Measurements from ENCODE around the gene MISP.

GRCh38 chr19:801861-802497 lies 51.1 kb downstream of the MISP start:
- TF ChIP-seq, protein P1, sequence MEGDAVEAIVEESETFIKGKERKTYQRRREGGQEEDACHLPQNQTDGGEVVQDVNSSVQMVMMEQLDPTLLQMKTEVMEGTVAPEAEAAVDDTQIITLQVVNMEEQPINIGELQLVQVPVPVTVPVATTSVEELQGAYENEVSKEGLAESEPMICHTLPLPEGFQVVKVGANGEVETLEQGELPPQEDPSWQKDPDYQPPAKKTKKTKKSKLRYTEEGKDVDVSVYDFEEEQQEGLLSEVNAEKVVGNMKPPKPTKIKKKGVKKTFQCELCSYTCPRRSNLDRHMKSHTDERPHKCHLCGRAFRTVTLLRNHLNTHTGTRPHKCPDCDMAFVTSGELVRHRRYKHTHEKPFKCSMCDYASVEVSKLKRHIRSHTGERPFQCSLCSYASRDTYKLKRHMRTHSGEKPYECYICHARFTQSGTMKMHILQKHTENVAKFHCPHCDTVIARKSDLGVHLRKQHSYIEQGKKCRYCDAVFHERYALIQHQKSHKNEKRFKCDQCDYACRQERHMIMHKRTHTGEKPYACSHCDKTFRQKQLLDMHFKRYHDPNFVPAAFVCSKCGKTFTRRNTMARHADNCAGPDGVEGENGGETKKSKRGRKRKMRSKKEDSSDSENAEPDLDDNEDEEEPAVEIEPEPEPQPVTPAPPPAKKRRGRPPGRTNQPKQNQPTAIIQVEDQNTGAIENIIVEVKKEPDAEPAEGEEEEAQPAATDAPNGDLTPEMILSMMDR (IDR thresholded peaks at IDR 0.05), result no peak
- TF ChIP-seq POLR2A (IDR thresholded peaks at IDR 0.05), result no peak
